ENCODE data around the gene DUSP12.

The DUSP12 gene

GRCh38 chr1:161770250-161770649 lies 20.7 kb downstream of the DUSP12 start:
- DNase-seq (ENCODE audit: low spot score), result no peak

- no peak for DNase-seq (ENCODE audit: low spot score)
These were observed 21.6 kb downstream of the DUSP12 start for GRCh38 chr1:161771161-161771560.

- no peak for DNase-seq (ENCODE audit: low spot score)
These were observed 22.4 kb downstream of the DUSP12 start for GRCh38 chr1:161771973-161772372.

GRCh38 chr1:161772397-161772796 lies 22.8 kb downstream of the DUSP12 start:
- no peak for DNase-seq (ENCODE audit: low spot score)

- DNase-seq (ENCODE audit: low spot score), result no peak
These were observed 24.2 kb downstream of the DUSP12 start for GRCh38 chr1:161773791-161774190.

- DNase-seq (ENCODE audit: low spot score), result no peak
These were observed 27.7 kb downstream of the DUSP12 start for GRCh38 chr1:161777261-161777660.

GRCh38 chr1:161778522-161778921 lies 28.9 kb downstream of the DUSP12 start:
- no peak for DNase-seq (ENCODE audit: low spot score)

- DNase-seq (ENCODE audit: low spot score), result no peak
These were observed 29.8 kb downstream of the DUSP12 start for GRCh38 chr1:161779393-161779792.

GRCh38 chr1:161781995-161782394 lies 32.4 kb downstream of the DUSP12 start:
- DNase-seq (ENCODE audit: low spot score), result no peak

GRCh38 chr1:161782886-161783285 lies 33.3 kb downstream of the DUSP12 start:
- DNase-seq (ENCODE audit: low spot score), result no peak

GRCh38 chr1:161784968-161785367 lies 35.4 kb downstream of the DUSP12 start:
- DNase-seq (ENCODE audit: low spot score), result no peak

- DNase-seq (ENCODE audit: low spot score), result no peak
These were observed 37.8 kb downstream of the DUSP12 start for GRCh38 chr1:161787355-161787754.

GRCh38 chr1:161790587-161791317 lies 41.2 kb downstream of the DUSP12 start:
- no peak for DNase-seq (ENCODE audit: low spot score)

GRCh38 chr1:161791904-161792655 lies 42.5 kb downstream of the DUSP12 start:
- no peak for DNase-seq (ENCODE audit: low spot score)

GRCh38 chr1:161792740-161793139 lies 43.2 kb downstream of the DUSP12 start:
- DNase-seq (ENCODE audit: low spot score), result peak; percentile 45

GRCh38 chr1:161799792-161800191 lies 50.2 kb downstream of the DUSP12 start:
- no peak for DNase-seq (ENCODE audit: low spot score)

GRCh38 chr1:161801955-161802354 lies 52.4 kb downstream of the DUSP12 start:
- no peak for DNase-seq (ENCODE audit: low spot score)

GRCh38 chr1:161803181-161803580 lies 53.6 kb downstream of the DUSP12 start:
- DNase-seq (ENCODE audit: low spot score), result no peak

- no peak for DNase-seq (ENCODE audit: low spot score)
These were observed 56.0 kb downstream of the DUSP12 start for GRCh38 chr1:161805399-161806197.

Measured in CD4-positive, alpha-beta T cell treated with Interleukin-15 for 4 hours (primary cell).